Measurements from ENCODE around the gene PRSS8. TPM values are rescaled to one million over a fixed set of nuclear protein-coding genes. Genes with fewer than 3 reads are reported as not detected.
"Not testable (repeated sequence)": the region's sequence is repeated elsewhere in the genome, so short reads cannot be mapped to it uniquely, and the experiment has no call there.

Gene PRSS8
- total and polyA plus RNA-seq, 4 donors: 0.10 to 1.5 (median 0.70) TPM

DNA sequence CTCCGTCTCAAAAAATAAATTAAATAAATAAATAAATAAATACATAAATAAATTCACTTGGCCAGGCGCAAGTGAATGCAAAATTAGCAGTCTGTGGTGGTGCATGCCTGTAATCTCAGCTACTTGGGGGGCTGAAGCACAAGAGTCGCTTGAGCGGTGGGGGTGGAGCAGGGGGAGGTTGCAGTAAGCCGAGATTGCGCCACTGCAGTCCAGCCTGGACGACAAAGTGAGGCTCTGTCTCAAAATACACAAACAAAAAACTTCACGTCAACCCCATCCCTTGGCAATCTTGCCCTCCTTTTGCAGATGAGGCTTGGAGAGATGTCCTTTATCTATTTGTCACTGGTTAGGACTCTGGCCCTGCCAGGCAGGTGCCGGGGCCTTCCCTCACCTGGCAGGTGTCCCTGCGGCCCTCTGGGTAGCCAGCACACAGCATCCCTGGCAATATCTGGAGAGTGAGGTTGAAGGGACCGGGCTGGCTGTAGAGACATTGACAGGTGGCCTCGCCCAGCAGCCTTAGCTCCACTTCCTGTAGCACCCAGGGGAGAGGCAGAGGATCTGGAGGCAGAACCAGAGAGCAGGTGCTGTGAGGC is 10.0 kb upstream of the PRSS8 start:
- H3K4me3 ChIP-seq (ENCODE audit: low read depth, low read length): no peak overlapping the region
- no peaks in the 10 kb centered on the region for H3K36me3 ChIP-seq (ENCODE audit: control insufficient read depth, insufficient read depth, low read length)
- peaks cover 32% of the 10 kb centered on the region for H3K27me3 ChIP-seq (ENCODE audit: control insufficient read depth, insufficient read depth, low read length)
- H3K9me3 ChIP-seq (ENCODE audit: control insufficient read depth, insufficient read depth, low read length): no peaks in the 10 kb centered on the region
- DNase-seq (ENCODE audit: low read depth in 4 of 6, low spot score in 6 of 6): no peak
- H3K27ac ChIP-seq (ENCODE audit: low read depth, low read length): no peak overlapping the region
- 68% methylated on average over 7 of the region's 12 CpGs for WGBS (ENCODE audit: insufficient coverage)
- peaks cover 17% of the 10 kb centered on the region for H3K4me1 ChIP-seq (ENCODE audit: control insufficient read depth, insufficient read depth, low read length)

DNA sequence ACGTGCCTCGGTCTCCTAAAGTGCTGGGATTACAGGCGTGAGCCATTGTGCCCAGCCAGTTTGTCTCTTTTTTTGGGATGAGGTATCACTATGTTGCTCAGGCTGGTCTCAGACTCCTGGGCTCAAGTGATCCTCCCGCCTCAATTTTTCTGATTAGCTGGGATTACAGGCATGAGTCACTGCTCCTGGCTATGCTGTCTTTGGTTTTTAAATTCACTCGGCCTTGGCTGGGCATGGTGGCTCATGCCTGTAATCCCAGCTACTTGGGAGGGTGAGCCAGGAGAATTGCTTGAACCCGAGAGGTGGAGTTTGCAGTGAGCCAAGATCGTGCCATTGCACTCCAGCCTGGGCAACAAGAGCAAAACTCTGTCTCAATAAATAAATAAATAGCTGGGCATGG is 8.9 kb upstream of the PRSS8 start:
- 100% methylated on average over 5 of the region's 7 CpGs for WGBS (ENCODE audit: insufficient coverage)
- not testable (repeated sequence) for DNase-seq (ENCODE audit: low read depth in 4 of 6, low spot score in 6 of 6); H3K27ac ChIP-seq (ENCODE audit: low read depth, low read length); H3K9me3 ChIP-seq (ENCODE audit: control insufficient read depth, insufficient read depth, low read length); H3K36me3 ChIP-seq (ENCODE audit: control insufficient read depth, insufficient read depth, low read length); H3K4me3 ChIP-seq (ENCODE audit: low read depth, low read length)
- Histone ChIP-seq H3K27me3 (ENCODE audit: control insufficient read depth, insufficient read depth, low read length) (peaks cover 29% of the 10 kb centered on the region), H3K4me1 (ENCODE audit: control insufficient read depth, insufficient read depth, low read length) (peaks cover 17% of the 10 kb centered on the region)

DNA sequence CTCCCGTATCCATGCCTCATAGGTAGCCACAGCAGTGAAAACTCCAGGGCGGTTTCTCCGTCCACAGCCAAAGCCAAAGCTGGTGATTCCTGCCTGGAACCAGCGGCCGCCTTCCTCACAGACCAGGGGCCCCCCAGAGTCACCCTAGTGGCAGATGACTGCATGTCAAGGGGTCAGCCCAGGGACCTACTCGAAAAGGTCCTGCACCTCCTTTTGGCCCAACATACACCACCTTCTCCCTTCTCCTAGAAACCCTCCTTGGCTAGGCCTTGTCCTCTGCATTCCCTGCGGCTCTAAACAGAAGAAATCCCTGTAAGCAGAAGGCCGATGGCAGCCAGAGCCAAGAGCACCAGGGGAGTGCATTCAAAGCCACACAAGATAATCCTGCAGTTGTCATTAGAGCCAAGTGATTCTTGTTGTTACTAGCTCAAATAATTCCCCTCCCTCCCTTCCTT is 8.2 kb upstream of the PRSS8 start:
- DNase-seq (ENCODE audit: low read depth in 4 of 6, low spot score in 6 of 6): no peak
- Histone ChIP-seq H3K27ac (ENCODE audit: low read depth, low read length) (no peak overlapping the region), H3K36me3 (ENCODE audit: control insufficient read depth, insufficient read depth, low read length) (peaks cover 6% of the 10 kb centered on the region), H3K4me3 (ENCODE audit: low read depth, low read length) (no peak overlapping the region), H3K9me3 (ENCODE audit: control insufficient read depth, insufficient read depth, low read length) (no peaks in the 10 kb centered on the region), H3K4me1 (ENCODE audit: control insufficient read depth, insufficient read depth, low read length) (peaks cover 17% of the 10 kb centered on the region), H3K27me3 (ENCODE audit: control insufficient read depth, insufficient read depth, low read length) (peaks cover 22% of the 10 kb centered on the region)
- WGBS (ENCODE audit: insufficient coverage): 91% methylated on average over 7 of the region's 8 CpGs

DNA sequence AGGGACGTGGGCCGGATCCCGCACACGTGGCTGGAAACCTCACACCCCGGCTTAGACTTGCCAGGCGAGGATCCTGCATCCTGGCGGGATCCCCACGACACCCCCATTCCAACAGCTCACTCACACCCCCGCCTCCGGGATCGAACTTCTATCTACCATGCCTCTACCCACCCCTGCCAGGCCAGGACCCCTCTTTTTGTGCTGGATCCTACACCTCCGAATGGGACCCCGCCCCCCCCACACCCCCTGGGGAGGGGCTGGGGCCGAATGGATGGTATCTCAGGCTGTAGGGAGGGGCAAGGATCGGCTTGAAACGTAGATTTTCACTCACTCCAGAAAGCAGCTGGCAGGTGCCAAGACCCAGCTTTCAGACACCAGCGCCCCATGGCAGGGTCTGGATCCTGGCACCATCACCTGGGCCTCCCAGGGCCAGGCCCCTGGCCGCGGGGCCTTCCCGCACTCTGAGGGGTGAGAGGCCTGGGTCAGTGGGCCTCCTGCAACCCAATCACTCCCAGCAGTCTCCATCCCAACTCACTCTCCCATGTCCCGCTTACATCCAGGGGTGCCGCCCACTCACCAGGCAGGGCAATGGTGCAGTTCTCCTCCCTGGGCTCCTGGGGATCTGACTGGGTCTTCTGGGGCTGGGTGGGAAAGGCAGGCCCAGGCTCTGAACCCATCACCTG is 7.6 kb upstream of the PRSS8 start:
- WGBS (ENCODE audit: insufficient coverage): 54% methylated on average over 17 of the region's 22 CpGs

DNA sequence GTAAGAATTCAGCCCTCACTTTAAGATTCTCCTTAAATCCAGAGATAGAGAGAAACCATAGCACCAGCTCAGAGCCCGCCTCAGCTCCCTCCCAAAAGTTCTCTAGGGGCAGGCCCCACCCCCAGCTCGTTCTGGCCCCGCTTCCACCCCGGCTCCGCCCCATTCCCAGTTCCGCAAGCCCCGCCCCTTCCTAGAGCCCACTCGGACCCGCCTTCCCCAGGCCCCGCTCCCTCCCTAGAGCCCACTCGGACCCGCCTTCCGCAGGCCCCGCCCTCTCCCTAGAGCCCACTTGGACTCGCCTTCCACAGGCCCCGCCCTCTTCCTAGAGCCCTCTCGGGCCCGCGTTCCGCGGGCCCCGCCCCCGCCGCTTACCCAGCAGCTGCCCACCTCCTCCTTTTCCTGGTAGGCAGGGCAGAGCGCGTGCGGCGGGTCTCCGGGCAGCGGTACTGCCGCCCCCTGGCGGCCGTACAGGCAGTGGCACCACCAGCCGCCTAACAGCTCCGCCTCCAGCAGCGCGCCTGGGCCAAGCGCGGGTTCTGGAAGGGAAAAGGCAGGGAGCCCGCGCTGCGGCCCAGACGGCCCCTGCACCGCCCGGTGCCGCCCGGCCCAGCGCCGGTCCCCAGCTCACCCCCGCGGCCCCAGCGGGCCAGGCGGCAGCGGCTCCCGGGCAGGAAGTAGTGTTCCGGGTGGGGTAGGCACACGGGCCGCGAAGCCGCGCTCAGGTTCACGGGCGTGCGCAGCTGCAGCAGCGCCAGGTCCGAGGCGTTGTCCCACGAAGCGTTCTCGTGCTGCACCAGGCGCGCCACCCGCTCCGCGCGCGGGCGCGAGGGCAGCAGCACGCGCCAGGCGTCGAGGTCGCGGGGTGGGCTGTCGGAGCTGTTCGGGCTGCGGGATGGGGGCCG is 6.8 kb upstream of the PRSS8 start:
- peak; percentile 84 to 99 (median 96) for DNase-seq (ENCODE audit: low read depth in 4 of 6, low spot score in 6 of 6)
- peaks cover 6% of the 10 kb centered on the region for H3K36me3 ChIP-seq (ENCODE audit: control insufficient read depth, insufficient read depth, low read length)
- peak overlapping the region; percentile 81 for H3K27ac ChIP-seq (ENCODE audit: low read depth, low read length)
- WGBS (ENCODE audit: insufficient coverage): 2% methylated on average over 89 of the region's 89 CpGs
- H3K27me3 ChIP-seq (ENCODE audit: control insufficient read depth, insufficient read depth, low read length): peaks cover 9% of the 10 kb centered on the region
- peak overlapping the region; percentile 26 for H3K4me3 ChIP-seq (ENCODE audit: low read depth, low read length)
- H3K9me3 ChIP-seq (ENCODE audit: control insufficient read depth, insufficient read depth, low read length): no peaks in the 10 kb centered on the region
- H3K4me1 ChIP-seq (ENCODE audit: control insufficient read depth, insufficient read depth, low read length): peaks cover 17% of the 10 kb centered on the region

More for the DNA sequence above, 7.6 kb upstream of the PRSS8 start:
- Histone ChIP-seq H3K27me3 (ENCODE audit: control insufficient read depth, insufficient read depth, low read length) (peaks cover 16% of the 10 kb centered on the region), H3K27ac (ENCODE audit: low read depth, low read length) (no peak overlapping the region), H3K9me3 (ENCODE audit: control insufficient read depth, insufficient read depth, low read length) (no peaks in the 10 kb centered on the region), H3K36me3 (ENCODE audit: control insufficient read depth, insufficient read depth, low read length) (peaks cover 6% of the 10 kb centered on the region), H3K4me3 (ENCODE audit: low read depth, low read length) (no peak overlapping the region), H3K4me1 (ENCODE audit: control insufficient read depth, insufficient read depth, low read length) (peaks cover 17% of the 10 kb centered on the region)
- DNase-seq (ENCODE audit: low read depth in 4 of 6, low spot score in 6 of 6): no peak

DNA sequence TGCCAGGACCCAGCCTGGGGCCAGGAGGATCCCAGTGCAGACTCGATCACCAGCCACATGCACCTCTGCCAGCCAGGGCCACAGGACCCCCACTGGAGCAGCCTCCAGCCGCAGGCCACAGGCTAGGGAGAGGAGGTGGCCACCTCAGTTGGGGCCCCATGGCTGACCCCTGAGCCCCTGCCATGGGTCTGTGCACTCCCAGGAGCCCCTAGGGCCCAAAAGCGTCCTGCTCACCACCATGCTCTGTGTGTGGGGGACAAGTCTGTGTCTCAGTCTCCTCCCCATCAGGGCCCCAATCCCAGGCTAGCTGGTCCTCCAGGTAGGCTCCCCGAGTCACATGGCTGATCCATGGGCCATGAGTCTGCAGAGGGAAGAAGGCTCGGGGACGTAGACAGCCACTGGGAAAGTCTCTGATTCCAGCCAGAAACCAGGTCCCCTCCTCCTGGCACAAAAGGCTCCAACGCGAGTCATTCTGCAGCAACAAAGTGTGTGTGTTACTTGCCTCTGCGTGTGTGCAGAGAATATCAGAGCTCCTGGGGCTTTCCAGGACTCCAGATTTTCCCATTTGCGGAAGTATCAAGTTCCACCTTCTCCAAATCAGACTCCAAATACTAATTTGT is 6.1 kb upstream of the PRSS8 start:
- Histone ChIP-seq H3K27me3 (ENCODE audit: control insufficient read depth, insufficient read depth, low read length) (peaks cover 5% of the 10 kb centered on the region), H3K9me3 (ENCODE audit: control insufficient read depth, insufficient read depth, low read length) (no peaks in the 10 kb centered on the region), H3K4me1 (ENCODE audit: control insufficient read depth, insufficient read depth, low read length) (peaks cover 17% of the 10 kb centered on the region), H3K4me3 (ENCODE audit: low read depth, low read length) (peak overlapping the region; percentile 26), H3K27ac (ENCODE audit: low read depth, low read length) (peak overlapping the region; percentile 81), H3K36me3 (ENCODE audit: control insufficient read depth, insufficient read depth, low read length) (peaks cover 6% of the 10 kb centered on the region)
- DNase-seq (ENCODE audit: low read depth in 4 of 6, low spot score in 6 of 6): no peak
- 27% methylated on average over 10 of the region's 10 CpGs for WGBS (ENCODE audit: insufficient coverage)

DNA sequence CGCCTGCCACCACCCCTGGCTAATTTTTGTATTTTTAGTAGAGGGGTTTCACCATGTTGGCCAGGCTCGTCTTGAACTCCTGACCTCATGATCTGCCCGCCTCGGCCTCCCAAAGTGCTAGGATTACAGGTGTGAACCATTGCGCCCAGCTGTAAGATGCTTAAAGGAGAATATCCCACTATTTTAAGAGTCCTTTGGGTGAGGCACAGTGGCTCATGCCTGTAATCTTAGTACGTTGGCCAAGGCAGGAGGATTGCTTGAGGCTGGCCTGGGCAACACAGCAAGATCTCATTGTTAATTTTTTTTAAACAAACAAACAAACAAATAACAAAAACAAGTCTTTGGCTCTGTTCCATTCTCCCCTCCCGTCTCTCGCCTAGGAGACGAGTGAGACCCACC is 5.5 kb upstream of the PRSS8 start:
- WGBS (ENCODE audit: insufficient coverage): 80% methylated on average over 8 of the region's 9 CpGs
- not testable (repeated sequence) for H3K4me3 ChIP-seq (ENCODE audit: low read depth, low read length); DNase-seq (ENCODE audit: low read depth in 4 of 6, low spot score in 6 of 6); H3K27me3 ChIP-seq (ENCODE audit: control insufficient read depth, insufficient read depth, low read length); H3K9me3 ChIP-seq (ENCODE audit: control insufficient read depth, insufficient read depth, low read length); H3K36me3 ChIP-seq (ENCODE audit: control insufficient read depth, insufficient read depth, low read length)
- Histone ChIP-seq H3K27ac (ENCODE audit: low read depth, low read length) (peak overlapping the region; percentile 81), H3K4me1 (ENCODE audit: control insufficient read depth, insufficient read depth, low read length) (peaks cover 17% of the 10 kb centered on the region)

DNA sequence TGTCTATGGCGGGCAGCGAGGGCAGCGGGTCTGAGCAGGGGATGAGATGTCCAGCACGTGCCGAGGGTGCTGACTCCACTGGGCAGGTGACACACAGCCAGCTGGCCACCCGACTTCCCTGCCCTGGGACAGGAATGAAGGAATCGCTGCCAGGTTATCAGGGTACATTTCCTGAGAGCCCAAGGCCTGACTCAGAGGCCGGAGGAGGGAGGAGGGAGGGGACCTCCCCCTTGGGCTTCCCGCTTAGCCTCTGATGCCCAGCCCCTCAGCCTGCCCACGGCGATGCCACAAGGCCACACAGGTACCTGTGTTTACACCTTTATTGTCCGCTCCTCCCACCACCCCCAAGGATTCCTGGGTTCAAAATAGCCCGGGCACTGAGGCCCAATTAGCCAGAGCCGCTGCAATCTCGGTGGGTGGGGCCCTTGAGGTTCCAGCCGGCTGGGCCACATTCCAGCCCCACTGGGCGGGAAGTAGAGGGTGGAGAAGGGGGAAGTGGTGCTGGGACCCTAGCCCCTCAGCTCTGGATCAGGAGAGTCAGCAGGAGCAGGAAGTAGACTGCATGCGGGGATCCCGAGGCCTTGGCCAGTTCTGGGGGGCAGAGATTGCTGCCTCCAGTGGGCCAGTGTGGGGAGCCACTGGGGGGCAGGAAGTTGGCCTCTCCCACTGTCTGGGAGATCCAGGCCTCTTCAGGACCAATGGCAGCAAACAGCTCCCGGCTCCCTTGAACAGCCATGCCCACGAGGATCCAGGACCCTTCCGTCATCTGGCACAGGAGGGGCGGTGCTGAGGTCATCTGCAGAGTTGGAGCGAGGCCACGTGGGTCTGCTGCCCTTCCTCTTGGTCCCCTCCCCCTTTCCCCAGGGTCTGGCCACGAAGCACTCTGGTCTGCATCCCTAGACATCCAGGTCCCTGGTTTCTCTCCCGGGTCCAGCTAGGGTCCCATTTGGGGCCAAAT is 3.4 kb upstream of the PRSS8 start:
- no peak for DNase-seq (ENCODE audit: low read depth in 4 of 6, low spot score in 6 of 6)
- Histone ChIP-seq H3K36me3 (ENCODE audit: control insufficient read depth, insufficient read depth, low read length) (peaks cover 6% of the 10 kb centered on the region), H3K9me3 (ENCODE audit: control insufficient read depth, insufficient read depth, low read length) (no peaks in the 10 kb centered on the region), H3K4me3 (ENCODE audit: low read depth, low read length) (no peak overlapping the region), H3K27me3 (ENCODE audit: control insufficient read depth, insufficient read depth, low read length) (peaks cover 9% of the 10 kb centered on the region), H3K27ac (ENCODE audit: low read depth, low read length) (no peak overlapping the region), H3K4me1 (ENCODE audit: control insufficient read depth, insufficient read depth, low read length) (peaks cover 33% of the 10 kb centered on the region)
- 46% methylated on average over 23 of the region's 27 CpGs for WGBS (ENCODE audit: insufficient coverage)
